ENCODE data around the gene KIF16B. TPM values are rescaled to one million over a fixed set of nuclear protein-coding genes. Genes with fewer than 3 reads are reported as not detected.

KIF16B gene
- total and polyA plus RNA-seq, 2 experiments from 2014 or later, result 9.3 to 21.8 TPM

DNA sequence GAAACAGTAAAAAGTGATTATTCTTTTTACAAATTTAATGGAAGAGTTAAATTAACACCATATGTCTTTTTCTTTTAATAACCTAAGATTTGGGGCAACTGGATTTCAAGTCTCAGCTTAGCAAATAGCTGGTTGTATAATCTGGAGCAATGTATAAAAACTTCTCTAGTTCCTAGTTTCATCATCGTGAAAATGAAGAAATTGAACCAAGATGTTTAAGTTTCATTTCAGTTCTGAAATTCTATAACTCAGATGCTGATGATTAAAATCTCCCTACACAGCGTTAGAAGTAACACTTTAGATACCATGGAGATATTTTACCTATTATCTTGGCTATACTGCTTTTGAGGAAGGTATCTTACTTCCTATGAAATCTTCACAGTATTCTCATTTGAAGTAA, 252.0 kb downstream of the KIF16B start:
- Histone ChIP-seq H3K4me3 (no peak overlapping the region), H3K79me2 (no peaks in the 10 kb centered on the region), H3K4me2 (no peak overlapping the region), H2AFZ (no peak overlapping the region), H3K27ac (no peak overlapping the region), H3K9me3 (ENCODE audit: low read depth) (no peaks in the 10 kb centered on the region), H3K36me3 (replicated peaks; ENCODE audit: insufficient read depth, low read depth) (no peaks in the 10 kb centered on the region), H3K4me1 (ENCODE audit: insufficient read depth) (peaks cover 3% of the 10 kb centered on the region), H3K9me2 (replicated peaks; ENCODE audit: insufficient read depth) (no peaks in the 10 kb centered on the region), H3K27me3 (no peaks in the 10 kb centered on the region), H4K20me1 (ENCODE audit: insufficient read depth, poor library complexity, severe bottlenecking) (no peaks in the 10 kb centered on the region)
- no peak for DNase-seq (ENCODE audit: low spot score)
- TF ChIP-seq, protein P1, sequence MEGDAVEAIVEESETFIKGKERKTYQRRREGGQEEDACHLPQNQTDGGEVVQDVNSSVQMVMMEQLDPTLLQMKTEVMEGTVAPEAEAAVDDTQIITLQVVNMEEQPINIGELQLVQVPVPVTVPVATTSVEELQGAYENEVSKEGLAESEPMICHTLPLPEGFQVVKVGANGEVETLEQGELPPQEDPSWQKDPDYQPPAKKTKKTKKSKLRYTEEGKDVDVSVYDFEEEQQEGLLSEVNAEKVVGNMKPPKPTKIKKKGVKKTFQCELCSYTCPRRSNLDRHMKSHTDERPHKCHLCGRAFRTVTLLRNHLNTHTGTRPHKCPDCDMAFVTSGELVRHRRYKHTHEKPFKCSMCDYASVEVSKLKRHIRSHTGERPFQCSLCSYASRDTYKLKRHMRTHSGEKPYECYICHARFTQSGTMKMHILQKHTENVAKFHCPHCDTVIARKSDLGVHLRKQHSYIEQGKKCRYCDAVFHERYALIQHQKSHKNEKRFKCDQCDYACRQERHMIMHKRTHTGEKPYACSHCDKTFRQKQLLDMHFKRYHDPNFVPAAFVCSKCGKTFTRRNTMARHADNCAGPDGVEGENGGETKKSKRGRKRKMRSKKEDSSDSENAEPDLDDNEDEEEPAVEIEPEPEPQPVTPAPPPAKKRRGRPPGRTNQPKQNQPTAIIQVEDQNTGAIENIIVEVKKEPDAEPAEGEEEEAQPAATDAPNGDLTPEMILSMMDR (IDR thresholded peaks at IDR 0.05; ENCODE audit: poor library complexity), result no peak
- no peak for TF ChIP-seq EZH2phosphoT487 (IDR thresholded peaks at IDR 0.05; ENCODE audit: low read depth, severe bottlenecking, unreplicated experiment)
- no peak for TF ChIP-seq EZH2 (IDR thresholded peaks at IDR 0.05; ENCODE audit: borderline replicate concordance)
- WGBS (ENCODE audit: low lambda C conversion rate, missing lambda C conversion rate), result 68% methylated on average over 2 of the region's 2 CpGs

DNA sequence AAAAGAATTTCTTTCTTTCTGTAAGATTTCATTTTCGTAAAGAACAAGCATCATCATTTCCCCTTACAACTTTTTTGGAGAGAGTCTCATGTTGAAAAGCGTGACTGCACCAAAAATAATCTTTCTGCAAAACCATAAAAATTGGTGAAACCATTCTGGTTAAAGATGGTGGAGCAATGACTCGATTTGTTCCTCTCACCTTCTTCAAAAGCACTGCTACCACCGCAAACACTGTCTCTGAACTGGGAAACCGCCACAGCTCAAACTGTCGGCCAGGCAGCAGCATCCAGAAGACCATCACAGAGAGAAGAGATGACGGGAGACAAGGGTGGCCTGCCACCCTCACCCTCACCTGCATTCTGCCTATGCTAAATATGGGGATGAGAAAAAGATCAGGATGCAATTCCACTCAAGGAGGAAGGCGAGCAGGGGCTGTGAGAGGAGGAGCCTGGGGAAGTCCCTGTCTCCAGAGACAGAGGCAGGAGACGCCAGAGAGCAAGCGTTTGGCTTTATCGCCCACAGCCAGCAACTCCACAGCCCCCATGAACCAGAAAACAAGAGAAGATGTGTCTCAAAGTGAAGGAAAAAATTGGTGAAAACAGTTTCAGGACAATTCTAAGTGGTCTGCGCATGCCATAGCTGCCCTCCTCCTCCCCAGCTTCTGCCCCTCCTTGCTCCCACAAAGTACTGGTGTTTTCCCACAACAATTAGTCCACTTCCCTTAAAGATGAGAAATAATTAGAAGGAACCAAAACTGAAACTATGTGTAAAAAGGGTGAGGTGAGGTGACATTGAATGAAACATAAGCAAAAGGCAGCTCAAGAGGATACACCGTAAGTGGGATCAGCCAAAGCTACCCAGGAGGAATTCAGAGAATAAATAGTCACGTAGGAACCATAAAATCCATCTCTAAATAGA, 255.5 kb downstream of the KIF16B start:
- WGBS (ENCODE audit: low lambda C conversion rate, missing lambda C conversion rate), result 96% methylated on average over 14 of the region's 14 CpGs
- TF ChIP-seq EZH2phosphoT487 (IDR thresholded peaks at IDR 0.05; ENCODE audit: low read depth, severe bottlenecking, unreplicated experiment) (no peak), EZH2 (IDR thresholded peaks at IDR 0.05; ENCODE audit: borderline replicate concordance) (no peak)
- TF ChIP-seq, protein P1 (IDR thresholded peaks at IDR 0.05; ENCODE audit: poor library complexity), result no peak
- Histone ChIP-seq H3K4me1 (ENCODE audit: insufficient read depth) (no peaks in the 10 kb centered on the region), H3K4me3 (no peak overlapping the region), H3K9me2 (replicated peaks; ENCODE audit: insufficient read depth) (no peaks in the 10 kb centered on the region), H3K27ac (no peak overlapping the region), H2AFZ (no peak overlapping the region), H4K20me1 (ENCODE audit: insufficient read depth, poor library complexity, severe bottlenecking) (no peaks in the 10 kb centered on the region), H3K79me2 (no peaks in the 10 kb centered on the region), H3K27me3 (no peaks in the 10 kb centered on the region), H3K36me3 (replicated peaks; ENCODE audit: insufficient read depth, low read depth) (no peaks in the 10 kb centered on the region), H3K9me3 (ENCODE audit: low read depth) (no peaks in the 10 kb centered on the region), H3K4me2 (no peak overlapping the region)
- DNase-seq (ENCODE audit: low spot score), result no peak

DNA sequence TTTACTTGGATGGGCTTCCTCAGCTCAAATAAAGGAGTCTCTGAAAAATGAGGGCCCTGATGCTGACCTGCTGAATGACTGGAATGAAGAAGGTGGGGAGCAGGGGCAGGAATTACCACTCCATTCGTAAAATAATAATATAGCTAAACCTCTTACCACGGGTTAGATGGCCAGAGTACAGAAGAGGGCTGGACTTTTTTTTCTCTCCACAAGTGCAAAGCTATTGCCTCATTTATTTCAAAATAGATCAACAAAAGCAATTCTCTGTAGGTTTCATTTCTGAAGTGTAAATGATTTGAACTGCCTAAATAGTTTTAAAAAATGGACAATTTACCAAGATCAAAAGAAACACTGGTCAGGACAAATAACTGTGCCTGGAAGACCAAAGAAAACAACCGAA, 256.7 kb downstream of the KIF16B start:
- Histone ChIP-seq H3K4me3 (no peak overlapping the region), H3K36me3 (replicated peaks; ENCODE audit: insufficient read depth, low read depth) (no peaks in the 10 kb centered on the region), H3K27me3 (no peaks in the 10 kb centered on the region), H3K27ac (no peak overlapping the region), H3K9me3 (ENCODE audit: low read depth) (no peaks in the 10 kb centered on the region), H3K9me2 (replicated peaks; ENCODE audit: insufficient read depth) (no peaks in the 10 kb centered on the region), H3K79me2 (no peaks in the 10 kb centered on the region), H3K4me1 (ENCODE audit: insufficient read depth) (no peaks in the 10 kb centered on the region), H4K20me1 (ENCODE audit: insufficient read depth, poor library complexity, severe bottlenecking) (no peaks in the 10 kb centered on the region), H2AFZ (no peak overlapping the region), H3K4me2 (no peak overlapping the region)
- TF ChIP-seq, protein P1 (IDR thresholded peaks at IDR 0.05; ENCODE audit: poor library complexity), result no peak
- TF ChIP-seq EZH2phosphoT487 (IDR thresholded peaks at IDR 0.05; ENCODE audit: low read depth, severe bottlenecking, unreplicated experiment) (no peak), EZH2 (IDR thresholded peaks at IDR 0.05; ENCODE audit: borderline replicate concordance) (no peak)
- WGBS (ENCODE audit: low lambda C conversion rate, missing lambda C conversion rate), result 96% methylated on average over 3 of the region's 3 CpGs
- DNase-seq (ENCODE audit: low spot score), result no peak

Measured in hepatocyte (in vitro differentiated cells).